Suppressor macrophage treated with lipopolysaccharide for 1 hour (primary cell): ENCODE results near the gene ZC3H6.
"Not testable (repeated sequence)": the region's sequence is repeated elsewhere in the genome, so short reads cannot be mapped to it uniquely, and the experiment has no call there.

Experiments used
- DNase-seq, 3 donors: peaks; one replicate each; pipeline ENCODE4 v3.0.0-alpha.2; 2020 to 2022

ZC3H6 gene

DNA sequence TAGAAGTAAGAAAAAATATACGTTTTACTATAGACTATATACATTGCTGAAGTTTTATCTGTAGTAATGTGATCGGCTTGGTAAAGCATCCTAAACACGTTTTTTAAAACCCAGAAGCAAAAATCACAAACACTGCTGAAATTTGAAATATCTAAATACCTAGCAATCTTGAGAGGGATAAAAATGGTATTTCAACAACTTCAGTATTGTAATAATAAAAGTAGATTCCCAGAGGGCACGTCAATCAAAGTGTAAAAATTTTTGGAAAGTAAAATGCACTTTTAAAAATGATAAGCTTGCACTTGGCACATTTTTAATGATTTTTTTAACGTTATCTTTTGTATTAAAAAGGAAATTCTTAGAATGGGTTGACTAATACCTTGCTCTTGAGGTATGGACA lies 1.6 kb downstream of the ZC3H6 start:
- no peak for DNase-seq

DNA sequence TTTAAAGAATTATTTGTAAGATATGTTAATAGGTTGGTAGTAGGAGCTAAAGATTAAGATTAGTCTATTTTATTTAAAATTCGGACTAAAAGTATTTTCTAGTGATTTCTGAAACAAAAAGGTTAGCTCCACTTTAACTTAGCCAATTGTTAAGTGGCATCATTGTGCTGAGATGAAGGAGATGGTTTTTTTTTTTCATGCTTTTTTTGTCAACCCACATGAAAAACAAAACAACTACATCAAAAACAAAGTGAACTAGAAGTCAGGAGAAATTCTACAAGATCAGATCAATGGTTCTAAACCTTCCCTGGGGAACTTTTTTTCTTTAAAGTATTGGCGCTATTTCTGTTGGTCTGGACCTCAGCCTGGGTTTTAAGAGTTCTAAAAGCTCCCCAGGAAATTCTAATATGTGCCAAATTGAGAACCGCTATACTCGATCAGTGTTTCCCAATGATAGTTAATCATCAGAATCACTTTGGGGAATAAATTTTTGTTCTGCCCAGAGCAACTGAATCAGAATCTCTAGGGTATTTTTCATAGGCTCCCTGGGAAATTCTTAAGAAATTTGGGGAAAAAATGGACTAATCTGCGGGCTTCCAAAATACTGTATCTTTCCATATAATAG lies 2.3 kb downstream of the ZC3H6 start:
- DNase-seq = peak; percentile 14 to 35 (median 34)

DNA sequence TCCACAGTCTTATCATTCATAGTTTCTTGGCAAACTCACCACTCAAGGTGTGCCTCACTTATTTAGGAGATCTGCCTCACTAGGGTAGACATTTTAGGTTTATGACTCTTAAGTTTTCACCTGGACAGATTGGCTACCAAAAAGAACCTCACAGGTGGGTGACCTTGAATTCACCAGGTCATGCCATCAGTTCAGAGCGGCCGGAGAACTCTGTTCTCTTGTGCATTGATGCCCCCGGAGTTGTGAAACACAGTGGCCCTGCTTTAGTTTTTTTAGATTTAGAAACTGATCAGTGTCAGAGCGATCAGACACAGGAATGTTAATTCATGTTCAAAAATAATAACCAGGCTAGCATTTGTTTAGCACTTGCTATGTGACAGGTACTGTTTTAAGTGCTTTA lies 6.7 kb downstream of the ZC3H6 start:
- not testable (repeated sequence) for DNase-seq

DNA sequence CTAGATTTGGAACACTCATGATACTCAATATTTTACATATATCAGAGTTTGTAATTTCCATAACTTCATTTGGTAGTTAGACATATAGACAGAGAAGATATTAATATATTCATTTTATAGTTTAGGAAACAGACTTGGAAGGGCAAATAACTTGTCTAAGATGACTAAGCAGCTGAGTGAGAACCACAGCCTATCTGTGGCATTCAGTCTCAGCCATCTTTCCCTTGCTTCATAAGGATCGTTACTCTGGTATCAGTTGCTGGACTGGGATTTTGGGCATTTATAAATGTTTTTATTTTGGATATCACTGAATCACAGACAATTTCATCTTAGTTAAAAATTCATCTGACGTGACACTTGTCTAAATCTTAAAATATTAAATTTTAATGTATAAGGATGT lies 8.1 kb downstream of the ZC3H6 start:
- DNase-seq = not testable (repeated sequence)

DNA sequence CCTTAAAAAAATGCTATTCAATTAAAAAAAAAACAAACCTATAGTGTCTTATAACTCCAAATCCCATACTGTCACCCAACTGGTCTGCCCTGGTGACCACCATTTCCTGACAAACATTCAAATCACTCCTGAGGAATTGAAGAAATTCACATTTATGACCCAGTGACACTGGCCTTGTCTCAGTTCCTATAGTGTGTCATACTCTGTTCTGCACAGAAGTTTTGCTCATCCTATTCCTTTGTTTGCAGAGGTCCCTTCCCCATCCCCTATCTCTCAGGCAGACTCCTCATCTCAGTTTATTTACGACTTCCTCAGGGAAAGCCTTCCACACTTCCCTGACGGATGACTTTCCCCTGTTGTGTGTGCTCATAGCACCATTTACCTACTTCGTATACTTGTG lies 14.7 kb downstream of the ZC3H6 start:
- DNase-seq = no peak

DNA sequence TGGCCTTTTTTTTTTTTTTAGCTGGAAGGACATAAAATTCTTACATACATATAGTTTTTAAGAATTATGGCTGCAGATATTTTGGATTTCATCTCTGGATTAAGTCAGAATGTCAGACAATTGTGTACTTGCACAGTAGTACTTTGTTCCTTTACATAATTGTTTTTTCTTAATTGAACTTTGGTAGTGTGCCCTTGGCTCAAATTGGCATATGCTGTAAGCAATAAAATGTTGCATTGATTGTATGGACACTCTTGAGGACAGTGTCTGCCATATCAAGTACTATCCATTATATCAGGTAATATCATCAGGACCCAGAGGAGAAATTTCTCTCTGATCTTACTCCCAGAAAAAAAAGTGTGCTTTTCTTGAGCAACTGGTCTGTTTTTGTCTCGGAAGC lies 15.3 kb downstream of the ZC3H6 start:
- no peak for DNase-seq

DNA sequence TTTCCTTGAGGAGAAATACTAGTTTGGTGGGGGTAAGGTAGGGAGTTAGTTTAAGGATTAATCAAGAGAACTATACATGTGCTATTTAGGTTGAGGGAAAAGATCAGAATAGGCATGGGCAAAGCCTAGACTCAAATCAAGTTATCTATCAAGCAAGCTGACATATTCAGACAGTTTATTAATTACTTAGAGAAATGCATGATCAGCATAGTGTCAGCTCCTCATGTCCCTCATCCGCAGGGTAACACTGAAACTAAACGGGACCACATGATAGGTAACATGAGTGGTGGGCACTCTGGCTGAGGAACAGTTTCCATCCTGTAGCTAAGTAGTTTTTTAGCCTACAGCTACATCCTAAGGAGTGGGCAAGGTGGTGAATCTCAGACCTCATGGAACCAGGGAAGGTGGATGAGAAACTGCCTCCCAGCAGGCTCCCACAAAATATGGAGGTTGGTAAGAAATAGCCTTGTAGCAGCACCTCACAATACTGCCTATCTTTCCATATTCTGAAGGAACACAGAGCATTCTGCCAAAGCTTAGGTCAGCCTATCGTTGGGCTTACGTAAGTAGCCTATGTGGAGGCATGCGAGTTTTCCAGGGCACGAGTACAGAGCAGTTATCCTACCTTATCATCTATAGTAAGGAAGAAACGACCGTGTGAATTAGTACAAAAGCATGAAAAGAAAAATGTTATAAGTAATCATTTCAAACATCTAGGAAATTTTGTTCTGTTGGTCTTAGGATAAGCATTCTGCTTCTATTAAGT lies 18.4 kb downstream of the ZC3H6 start:
- no peak for DNase-seq

DNA sequence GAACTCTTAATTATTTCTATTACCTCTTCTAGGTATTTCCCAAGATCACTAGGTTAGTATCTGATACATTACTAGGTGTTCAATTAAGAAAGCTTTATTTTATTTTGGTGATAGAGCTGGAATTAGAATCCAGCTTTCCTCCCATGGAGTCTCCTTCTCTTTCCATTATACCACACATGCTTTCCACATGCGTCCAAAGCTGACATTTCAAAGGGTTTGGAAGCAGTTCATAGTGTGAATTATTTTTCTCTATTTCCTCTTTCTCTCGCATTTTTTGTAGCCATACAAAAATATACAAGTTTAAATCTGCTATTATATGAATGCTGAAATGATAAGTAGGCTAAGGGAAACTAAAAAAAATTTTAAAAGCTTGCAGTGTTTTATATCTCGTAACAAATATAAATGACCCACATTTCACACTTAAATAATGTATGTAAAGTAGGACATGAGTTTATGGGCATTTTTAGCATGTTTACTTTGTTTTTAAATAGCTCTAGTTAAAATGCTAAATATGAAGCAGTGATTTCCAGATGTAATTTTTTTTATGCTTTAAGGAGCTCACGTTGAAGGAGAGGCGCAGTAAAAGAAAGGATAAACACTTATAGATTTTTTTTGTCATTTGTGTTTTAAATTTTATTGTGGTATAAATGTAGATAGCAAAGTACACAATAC lies 20.1 kb downstream of the ZC3H6 start:
- no peak for DNase-seq

DNA sequence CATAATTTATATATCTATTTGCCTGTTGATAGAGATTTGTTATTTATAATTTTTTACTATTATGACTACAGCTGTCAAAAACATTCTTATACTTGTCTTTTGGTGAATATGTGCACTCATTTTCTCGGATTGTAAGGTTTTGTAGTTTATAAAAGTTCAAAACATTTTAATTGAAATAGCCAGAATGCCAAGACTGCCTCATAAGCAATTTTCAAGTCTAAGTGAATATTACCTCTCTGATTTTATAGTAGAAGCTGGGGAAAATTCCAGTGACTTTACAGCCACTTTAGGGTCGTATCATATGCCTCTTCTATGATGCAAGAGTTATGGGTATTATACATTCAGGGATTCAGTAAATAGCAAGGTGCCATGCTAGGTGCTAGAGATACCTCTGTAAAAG lies 21.0 kb downstream of the ZC3H6 start:
- no peak for DNase-seq

DNA sequence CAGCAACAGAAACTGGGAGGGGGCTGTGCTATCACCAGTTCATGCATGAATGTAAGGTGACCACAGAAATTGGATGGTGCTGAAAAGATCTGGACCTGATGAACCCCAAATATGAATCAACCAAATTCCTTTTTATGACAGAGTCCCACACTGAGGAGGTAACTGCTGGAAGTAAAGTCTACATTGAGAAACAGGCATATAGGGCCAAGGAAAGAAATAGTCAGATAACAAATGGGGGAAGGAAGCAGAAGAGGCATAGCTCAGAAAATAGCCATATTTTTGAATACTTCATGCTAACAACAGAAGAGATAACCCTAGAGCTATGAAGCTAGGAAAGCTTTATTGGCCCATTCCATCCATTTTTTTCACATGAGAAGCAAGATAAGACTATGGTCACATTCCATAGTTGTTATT lies 25.8 kb downstream of the ZC3H6 start:
- no peak for DNase-seq

DNA sequence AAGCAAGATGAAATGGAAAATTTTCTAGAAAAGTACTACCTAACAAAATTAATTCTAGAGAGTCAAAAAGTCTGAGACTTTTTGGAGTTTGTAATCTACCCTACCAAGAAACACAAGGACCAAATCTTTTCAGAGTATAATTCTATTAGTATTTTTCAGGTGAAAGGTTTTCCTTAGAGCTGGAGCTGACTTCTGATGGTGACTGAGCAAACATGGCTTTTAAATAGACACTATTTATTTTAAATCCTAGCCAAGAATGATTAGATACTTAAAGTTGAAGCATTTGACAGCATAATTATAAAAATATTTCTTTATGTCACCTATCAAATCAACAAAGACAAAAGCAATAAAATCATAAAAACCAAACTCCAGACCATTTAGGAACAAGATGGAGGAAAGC lies 26.6 kb downstream of the ZC3H6 start:
- DNase-seq = no peak

DNA sequence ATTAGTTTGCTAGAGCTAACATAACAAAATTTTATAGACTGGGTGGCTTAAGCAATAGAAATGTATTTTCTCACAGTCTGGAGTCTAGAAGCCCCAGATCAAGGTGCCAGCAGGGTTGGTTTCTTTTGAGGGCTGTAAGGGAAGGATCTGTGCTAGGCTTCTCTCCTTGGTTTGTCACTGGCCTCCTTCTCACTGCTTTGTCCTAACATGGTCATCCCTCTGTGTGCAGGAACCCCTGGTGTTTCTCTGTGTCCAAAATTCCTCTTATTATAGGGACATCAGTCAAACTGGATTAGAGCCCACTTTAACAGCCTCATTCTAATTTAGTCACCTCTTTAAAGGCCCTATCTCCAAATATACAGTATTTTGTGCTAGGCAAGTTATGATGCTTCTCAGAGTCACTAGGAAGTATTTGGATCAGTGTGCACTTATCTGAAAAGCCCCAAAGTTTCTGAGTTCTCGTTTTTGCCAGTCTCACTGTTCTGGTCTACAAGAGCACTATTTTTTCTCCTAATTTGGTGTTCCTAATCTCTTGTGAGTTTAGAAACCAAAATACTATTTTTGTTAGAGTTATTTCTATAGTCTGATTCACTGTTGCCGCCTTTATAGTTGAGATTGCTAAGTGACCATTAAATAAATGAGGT lies 29.0 kb downstream of the ZC3H6 start:
- no peak for DNase-seq

DNA sequence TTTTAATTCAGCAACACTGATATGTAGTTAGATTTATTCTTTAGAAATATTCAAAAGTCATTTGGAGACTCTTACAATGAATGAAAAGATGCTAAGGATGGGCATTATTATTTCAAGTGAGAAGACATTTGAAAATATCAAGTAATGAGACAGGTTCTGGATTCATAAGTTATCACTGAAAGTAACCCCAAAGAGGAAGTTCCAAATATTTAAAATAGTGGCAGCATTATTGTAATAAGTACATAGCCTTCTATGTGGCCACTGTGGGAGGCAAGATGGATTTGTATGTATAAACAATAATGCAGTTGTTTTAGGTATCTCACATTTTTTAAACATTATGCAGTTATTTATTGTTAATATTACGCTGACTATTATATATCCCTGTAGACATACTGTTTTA lies 29.7 kb downstream of the ZC3H6 start:
- no peak for DNase-seq

DNA sequence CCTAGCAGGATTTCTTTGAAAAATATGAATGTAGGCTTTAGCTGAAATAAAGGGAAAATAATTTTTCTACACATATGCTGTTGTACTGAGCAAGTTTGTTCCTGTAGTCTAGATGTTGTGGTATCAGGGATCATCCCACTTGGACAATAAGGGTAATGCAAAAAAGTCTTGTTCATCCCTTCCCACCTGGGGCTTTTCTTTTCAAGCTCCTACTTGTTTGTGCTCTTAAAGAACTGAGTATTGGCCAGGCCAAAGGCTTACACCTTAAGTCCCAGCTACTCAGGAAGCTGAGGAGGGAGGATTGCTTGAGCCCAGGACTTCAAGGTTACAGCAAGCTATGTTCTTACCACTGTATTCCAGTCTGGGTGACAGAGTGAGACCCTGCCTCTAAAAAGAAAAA lies 35.5 kb downstream of the ZC3H6 start:
- no peak for DNase-seq

DNA sequence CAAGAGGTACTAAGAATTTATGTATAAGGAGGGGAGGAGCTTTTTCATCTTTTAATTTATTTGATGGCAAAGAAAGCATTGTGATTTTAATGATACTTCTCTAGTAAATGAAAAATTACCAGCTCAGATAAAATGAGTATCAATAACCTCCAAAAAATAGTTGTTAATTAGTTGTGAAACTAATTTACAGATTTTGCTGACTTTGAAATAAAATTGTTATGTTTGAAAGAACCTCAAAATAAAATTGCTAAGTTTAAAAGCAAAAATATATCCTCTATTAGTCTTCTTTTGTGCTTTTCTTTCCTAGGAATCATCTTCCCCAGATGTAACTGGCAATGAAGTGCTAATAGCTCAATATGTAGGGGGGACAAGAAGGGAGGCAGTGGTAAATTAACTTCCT lies 36.5 kb downstream of the ZC3H6 start:
- no peak for DNase-seq

DNA sequence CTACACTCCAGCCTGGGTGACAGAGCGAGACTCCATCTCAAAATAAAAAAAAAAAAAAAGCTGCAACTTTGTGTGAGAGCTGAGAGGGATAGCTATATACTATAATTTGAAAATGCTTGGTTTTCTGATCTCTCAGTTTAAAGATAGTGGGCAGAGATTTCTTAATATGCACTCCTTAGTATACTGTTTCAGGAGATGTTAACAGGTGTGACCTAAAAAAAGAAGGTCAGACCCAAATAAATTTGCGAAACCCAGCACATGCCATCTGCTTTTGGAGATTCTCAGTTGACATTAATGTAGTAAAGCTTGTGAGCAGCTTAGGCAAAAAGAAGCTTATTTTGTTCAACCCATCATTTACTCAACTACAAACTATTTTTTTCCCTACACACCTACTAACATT lies 37.4 kb downstream of the ZC3H6 start:
- no peak for DNase-seq

DNA sequence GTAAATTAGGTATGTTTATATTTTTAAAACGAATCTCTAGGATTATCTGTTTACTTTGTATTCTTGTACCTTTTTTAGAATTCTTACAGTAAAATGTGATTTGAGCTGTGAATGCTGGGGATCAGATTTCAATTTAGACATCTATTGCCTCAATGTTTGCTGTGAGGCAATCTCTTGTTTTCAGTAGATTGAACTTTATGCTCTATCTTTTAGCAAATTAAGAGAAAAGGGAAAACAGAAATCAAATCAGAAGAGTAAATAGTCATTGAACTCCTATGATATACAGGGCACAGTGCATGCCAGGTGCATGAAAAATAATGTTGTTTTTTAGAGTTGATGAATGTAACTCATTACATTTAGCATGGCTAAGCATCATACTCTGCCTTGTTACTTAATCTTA lies 39.5 kb downstream of the ZC3H6 start:
- peak in 1 of 3 donors; percentile 5 for DNase-seq

DNA sequence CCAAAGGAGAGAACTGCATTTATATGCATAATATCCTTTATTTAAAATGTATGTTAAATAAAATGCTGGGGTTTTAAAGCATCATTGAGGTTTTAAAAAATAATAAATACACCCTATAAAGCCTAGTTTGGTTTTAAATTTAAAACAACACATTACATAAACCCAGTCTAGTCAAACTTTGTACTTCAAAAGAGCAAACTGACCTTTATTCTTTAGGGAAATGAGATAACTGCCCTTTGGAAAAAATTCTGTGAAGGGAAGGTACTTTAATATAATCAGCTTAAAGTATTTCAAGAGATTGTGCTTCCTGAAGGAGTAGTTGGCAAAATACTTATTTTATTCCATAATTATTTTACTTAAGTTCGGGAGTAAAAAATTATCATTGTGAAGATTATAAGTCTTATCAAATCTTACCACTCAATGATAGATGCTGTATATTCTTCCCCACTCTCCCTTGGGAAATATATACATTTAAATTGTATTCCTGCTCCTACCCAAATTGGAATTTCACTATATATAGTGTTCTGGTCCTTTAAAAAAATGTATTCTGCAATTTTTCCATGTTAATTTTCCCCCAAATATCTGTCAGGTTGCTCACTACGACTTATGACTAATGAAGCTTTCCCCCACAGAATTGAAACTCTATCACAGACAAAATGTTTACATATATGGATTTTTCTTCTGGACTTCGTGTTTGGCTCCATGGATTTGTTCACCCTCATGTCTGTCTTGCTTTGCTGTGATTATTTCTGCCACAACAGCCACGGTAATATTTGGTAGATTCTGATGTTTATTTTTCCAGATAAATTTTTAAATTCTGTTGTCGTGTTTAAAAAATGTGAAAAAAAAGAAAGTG lies 42.1 kb downstream of the ZC3H6 start:
- DNase-seq = no peak

DNA sequence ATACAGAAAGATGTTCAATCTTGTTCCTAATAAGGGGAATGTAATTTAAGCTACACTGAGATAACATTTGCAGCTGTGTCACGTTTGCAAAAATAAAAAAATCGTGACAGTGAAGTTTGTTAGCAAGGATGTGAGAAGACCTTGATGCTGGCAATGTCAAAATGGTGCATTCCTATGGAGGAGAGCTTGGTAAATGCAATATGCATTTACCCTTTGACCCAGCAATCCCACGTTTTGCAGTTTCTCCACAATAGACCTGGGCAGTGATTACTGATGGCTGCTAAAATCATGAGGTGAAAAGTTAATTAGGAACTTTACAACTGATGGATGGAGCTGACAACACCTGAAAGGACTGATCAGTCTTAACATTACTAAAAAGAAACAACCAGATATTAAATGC lies 43.1 kb downstream of the ZC3H6 start:
- no peak for DNase-seq

DNA sequence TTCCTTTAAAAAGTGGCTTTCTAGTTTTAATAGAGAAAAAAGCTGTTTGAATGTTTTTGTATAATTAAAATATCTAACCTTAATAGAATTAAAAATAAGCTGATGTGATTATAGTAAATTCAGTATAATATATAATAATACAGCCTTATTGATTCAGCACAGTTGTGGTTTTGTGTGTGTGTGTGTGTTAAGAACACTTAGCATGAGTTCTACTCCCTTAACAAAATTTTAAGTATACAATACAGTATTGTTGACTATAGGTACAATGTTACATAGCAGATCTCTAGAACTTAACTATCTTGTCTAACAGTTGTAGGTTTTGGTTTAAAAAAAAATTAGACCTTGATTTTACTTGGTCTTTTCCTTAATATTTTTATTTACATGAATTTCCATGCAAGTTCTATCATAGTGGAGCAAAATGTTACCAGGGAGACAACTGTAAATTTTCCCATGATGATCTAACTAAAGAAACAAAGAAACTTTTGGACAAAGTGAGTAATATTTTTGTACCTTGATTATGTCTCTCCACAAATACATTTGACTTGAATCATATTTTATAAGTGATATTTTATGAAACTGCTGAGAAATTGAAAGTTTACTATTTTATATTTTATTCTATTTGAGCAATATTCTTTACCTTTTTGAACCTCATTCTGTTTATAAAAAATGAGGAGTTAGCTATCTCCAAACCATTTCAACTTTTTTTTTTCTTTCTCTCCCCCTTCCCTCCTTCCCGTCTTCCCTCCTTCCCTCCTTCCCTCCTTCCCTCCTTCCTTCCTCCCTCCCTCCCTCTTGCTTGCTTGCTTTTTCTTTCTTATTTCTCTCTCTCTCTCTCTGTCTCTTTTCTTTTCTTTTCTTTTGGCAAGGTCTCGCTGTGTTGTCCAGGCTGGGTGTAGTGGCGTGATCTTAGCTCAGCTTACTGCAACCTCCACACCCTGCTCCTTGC lies 46.3 kb downstream of the ZC3H6 start:
- DNase-seq = no peak

DNA sequence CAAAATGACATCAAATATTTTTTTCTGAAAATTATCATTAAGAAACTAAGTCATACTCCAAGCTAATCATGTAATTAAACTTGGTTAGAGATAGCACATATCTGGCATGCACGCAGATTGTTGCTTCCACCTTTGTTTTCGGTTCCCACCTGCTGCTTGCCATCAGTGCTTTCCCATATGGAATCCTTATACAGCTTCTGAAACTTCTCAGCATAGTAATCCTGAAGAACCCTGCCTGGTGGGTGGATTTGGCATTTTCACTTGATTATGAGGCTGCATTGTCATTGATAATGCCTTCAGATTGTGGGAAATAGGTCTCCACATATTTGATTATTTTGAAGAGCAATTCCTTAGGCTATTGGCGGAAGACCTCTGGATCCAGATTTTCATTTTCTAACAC lies 47.5 kb downstream of the ZC3H6 start:
- no peak for DNase-seq
